Measurements from ENCODE around the gene ZNF71.

ZNF71 gene

GRCh38 chr19:56594783-56595547, at the start of gene ZNF71:
ZNF71 (plus strand) TSS chr19:56595302; CDS start chr19:56601559, 6,257 bp downstream.
- TF ChIP-seq POLR2A (IDR thresholded peaks at IDR 0.05; ENCODE audit: low read length) (no peak), GATA1 (IDR thresholded peaks at IDR 0.05; ENCODE audit: low read depth, low read length) (no peak)

GRCh38 chr19:56547535-56547934, 47.6 kb upstream of the ZNF71 start:
- DNase-seq, result peak in 1 of 2 experiments; percentile 6
- TF ChIP-seq GATA1 (IDR thresholded peaks at IDR 0.05; ENCODE audit: low read depth, low read length), result no peak

More at GRCh38 chr19:56594783-56595547, at the start of gene ZNF71:
- peak; percentile 82 to 83 for DNase-seq

DNA sequence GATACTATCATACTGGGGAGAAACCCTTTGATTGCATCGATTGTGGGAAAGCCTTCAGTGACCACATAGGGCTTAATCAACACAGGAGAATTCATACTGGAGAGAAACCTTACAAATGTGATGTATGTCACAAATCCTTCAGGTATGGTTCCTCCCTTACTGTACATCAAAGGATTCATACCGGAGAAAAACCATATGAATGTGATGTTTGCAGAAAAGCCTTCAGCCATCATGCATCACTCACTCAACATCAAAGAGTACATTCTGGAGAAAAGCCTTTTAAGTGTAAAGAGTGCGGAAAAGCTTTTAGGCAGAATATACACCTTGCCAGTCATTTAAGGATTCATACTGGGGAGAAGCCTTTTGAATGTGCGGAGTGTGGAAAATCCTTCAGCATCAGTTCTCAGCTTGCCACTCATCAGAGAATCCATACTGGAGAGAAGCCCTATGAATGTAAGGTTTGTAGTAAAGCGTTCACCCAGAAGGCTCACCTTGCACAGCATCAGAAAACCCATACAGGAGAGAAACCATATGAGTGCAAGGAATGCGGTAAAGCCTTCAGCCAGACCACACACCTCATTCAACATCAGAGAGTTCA, 40.7 kb upstream of the ZNF71 start:
- TF ChIP-seq GATA1 (IDR thresholded peaks at IDR 0.05; ENCODE audit: low read depth, low read length), result no peak
- TF ChIP-seq POLR2A (IDR thresholded peaks at IDR 0.05; ENCODE audit: low read length), result no peak
- no peak for DNase-seq

GRCh38 chr19:56562766-56563165, 32.3 kb upstream of the ZNF71 start:
- DNase-seq, result no peak
- no peak for TF ChIP-seq GATA1 (IDR thresholded peaks at IDR 0.05; ENCODE audit: low read depth, low read length)
- TF ChIP-seq POLR2A (IDR thresholded peaks at IDR 0.05; ENCODE audit: low read length), result no peak

GRCh38 chr19:56566904-56567273, 28.2 kb upstream of the ZNF71 start:
- TF ChIP-seq POLR2A (IDR thresholded peaks at IDR 0.05; ENCODE audit: low read length) (no peak), GATA1 (IDR thresholded peaks at IDR 0.05; ENCODE audit: low read depth, low read length) (no peak)
- peak; percentile 38 to 48 for DNase-seq

- TF ChIP-seq GATA1 (IDR thresholded peaks at IDR 0.05; ENCODE audit: low read depth, low read length), result no peak
- TF ChIP-seq POLR2A (IDR thresholded peaks at IDR 0.05; ENCODE audit: low read length), result no peak
- DNase-seq, result peak; percentile 82 to 87
Measured at GRCh38 chr19:56567274-56568120, 27.6 kb upstream of the ZNF71 start, which contains the start of gene ZNF470. ZNF470 (plus strand) TSS chr19:56567468; CDS start chr19:56570312, 2,844 bp downstream.

DNA sequence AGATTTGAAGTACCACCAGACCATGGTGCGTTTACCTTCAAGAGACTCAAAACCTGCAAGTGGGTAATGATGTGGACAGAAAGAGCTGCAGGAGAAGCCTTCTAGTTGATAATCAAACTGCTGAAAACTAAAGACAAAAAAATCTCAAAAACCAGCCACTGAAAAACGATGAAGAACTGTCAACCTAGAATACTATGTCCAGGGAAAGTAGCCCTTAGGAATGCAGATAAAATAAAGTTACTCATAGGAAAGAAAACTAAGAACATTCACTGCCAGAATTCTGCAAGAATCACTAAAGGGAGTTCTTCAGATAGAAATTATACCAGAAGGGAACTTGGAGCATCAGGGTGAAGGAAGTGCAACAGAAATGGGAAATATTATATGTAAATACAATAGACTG, 22.5 kb upstream of the ZNF71 start:
- DNase-seq, result no peak

DNA sequence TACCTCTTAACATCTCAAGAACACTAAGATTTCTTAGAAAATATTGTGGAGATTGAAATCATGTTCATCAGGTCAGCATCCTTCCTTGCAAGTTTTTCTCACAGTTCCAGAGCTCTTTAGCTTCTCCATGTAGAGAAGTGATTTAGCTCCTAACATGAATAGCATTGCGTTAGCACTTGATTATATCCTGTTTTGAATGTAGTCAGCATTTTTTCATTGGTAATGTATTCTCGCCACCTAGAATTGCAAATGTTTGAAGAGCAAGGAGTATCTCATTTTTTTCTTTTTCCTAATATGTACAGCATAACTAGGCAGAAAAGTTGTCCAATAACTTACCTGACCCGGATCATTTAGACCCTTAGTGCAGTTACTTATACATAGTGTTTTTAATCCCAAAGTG, 21.2 kb upstream of the ZNF71 start:
- DNase-seq, result no peak
- no peak for TF ChIP-seq POLR2A (IDR thresholded peaks at IDR 0.05; ENCODE audit: low read length)
- TF ChIP-seq GATA1 (IDR thresholded peaks at IDR 0.05; ENCODE audit: low read depth, low read length), result no peak

More for the DNA sequence above, 22.5 kb upstream of the ZNF71 start:
- TF ChIP-seq POLR2A (IDR thresholded peaks at IDR 0.05; ENCODE audit: low read length), result no peak
- TF ChIP-seq GATA1 (IDR thresholded peaks at IDR 0.05; ENCODE audit: low read depth, low read length), result no peak

DNA sequence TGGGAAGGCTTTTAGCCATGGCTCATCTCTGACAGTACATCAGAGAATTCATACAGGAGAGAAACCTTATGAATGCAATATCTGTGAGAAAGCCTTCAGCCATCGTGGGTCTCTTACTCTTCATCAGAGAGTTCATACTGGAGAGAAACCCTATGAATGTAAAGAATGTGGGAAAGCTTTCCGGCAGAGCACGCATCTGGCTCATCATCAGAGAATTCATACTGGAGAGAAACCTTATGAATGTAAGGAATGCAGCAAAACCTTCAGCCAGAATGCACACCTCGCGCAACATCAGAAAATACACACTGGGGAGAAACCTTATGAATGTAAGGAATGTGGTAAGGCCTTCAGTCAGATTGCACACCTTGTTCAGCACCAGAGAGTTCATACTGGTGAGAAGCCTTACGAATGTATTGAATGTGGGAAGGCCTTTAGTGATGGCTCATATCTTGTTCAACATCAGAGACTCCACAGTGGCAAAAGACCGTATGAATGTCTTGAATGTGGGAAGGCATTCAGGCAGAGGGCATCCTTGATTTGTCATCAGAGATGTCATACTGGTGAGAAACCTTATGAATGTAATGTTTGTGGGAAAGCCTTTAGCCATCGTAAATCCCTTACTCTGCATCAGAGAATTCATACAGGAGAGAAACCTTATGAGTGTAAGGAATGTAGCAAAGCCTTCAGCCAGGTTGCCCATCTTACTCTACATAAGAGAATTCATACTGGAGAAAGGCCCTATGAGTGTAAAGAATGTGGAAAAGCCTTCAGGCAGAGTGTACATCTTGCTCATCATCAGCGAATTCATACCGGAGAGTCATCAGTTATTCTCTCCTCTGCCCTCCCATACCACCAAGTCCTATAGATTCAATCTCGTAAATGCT, 17.1 kb upstream of the ZNF71 start:
- TF ChIP-seq POLR2A (IDR thresholded peaks at IDR 0.05; ENCODE audit: low read length) (no peak), GATA1 (IDR thresholded peaks at IDR 0.05; ENCODE audit: low read depth, low read length) (no peak)
- no peak for DNase-seq

DNA sequence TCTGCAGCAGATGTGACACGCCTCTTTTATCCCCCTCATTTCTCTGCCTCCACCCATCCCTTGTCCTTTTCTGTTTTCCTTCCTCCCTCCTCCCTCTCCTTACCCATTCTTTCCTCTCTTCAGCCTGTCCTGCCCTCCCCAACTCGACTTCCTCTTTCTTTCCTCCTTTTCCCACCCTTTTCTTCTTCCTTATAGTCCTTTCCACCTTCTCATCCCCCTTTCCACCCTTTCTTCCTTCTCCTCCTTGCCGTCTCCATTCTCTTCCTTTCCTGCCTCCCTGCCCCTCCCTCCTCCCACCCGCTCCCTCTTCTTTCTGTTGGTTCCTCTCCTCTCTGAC, 688 bp upstream of the ZNF71 start:
- DNase-seq, result no peak
- TF ChIP-seq GATA1 (IDR thresholded peaks at IDR 0.05; ENCODE audit: low read depth, low read length), result no peak
- TF ChIP-seq POLR2A (IDR thresholded peaks at IDR 0.05; ENCODE audit: low read length), result no peak

- DNase-seq, result no peak
- TF ChIP-seq POLR2A (IDR thresholded peaks at IDR 0.05; ENCODE audit: low read length) (no peak), GATA1 (IDR thresholded peaks at IDR 0.05; ENCODE audit: low read depth, low read length) (no peak)
Measured at GRCh38 chr19:56595548-56595899, 422 bp downstream of the ZNF71 start.

DNA sequence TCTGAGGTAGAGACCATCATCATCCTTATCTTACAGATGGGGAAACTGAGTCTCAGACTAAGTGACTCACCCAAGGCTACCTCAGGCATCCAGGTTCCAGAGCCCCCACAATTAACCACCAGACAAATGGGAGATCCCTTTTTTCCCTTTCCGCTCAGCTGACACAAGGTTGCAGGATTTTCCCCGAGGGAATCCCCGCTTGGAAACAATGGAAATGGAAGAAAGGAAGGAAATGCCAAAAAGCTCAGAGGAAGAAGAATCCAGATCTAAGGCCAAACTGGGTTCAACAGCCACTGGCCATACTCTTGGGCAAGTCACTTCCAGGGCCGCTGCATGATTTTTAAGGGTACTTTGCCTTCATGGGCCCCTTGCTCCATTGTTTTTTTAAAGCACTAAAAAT, 1.6 kb downstream of the ZNF71 start:
- TF ChIP-seq GATA1 (IDR thresholded peaks at IDR 0.05; ENCODE audit: low read depth, low read length), result no peak
- no peak for TF ChIP-seq POLR2A (IDR thresholded peaks at IDR 0.05; ENCODE audit: low read length)
- no peak for DNase-seq

DNA sequence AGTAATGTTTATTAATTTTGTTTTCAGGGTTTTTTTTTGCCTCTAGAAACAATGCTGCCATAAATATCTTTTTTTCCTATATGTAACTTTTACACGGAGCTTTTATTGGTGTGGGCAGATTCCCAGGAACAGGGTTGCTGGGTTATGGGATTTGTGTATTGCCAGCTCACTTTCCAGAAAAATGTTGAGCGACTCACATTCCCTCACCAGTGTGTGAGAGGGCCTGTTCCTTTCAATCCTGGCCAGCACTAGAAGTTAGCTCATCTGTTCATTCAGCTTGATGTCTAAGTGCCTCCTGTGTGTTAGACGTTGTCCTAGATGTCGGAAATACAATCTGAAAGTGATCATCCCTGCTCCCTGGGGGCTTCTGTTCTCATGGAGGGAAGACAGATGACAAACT, 2.6 kb downstream of the ZNF71 start:
- TF ChIP-seq GATA1 (IDR thresholded peaks at IDR 0.05; ENCODE audit: low read depth, low read length) (no peak), POLR2A (IDR thresholded peaks at IDR 0.05; ENCODE audit: low read length) (no peak)
- DNase-seq, result no peak

Measured in erythroblast (primary cell).